GM21529 (cell line): ENCODE measurements around the gene FREM3.
"Not testable (repeated sequence)": the region's sequence is repeated elsewhere in the genome, so short reads cannot be mapped to it uniquely, and the experiment has no call there.

Experiments
- ATAC-seq: cut with Tn5 transposase; IDR thresholded peaks from one replicate; pipeline ENCODE4 v1.9.1; 2021; ENCODE audit not compliant: unreplicated experiment

The FREM3 gene

GRCh38 chr4:143700416-143701352, at the start of gene FREM3:
TSS of gene FREM3 (minus strand) at chr4:143700675. CDS start at chr4:143700675, 0 bp downstream.
- ATAC-seq = no peak

- ATAC-seq = no peak
Measured at GRCh38 chr4:143745874-143746273, 45.4 kb upstream of the FREM3 start.

GRCh38 chr4:143743591-143743990, 43.1 kb upstream of the FREM3 start:
- no peak for ATAC-seq

GRCh38 chr4:143742834-143743233, 42.4 kb upstream of the FREM3 start:
- ATAC-seq = no peak

- ATAC-seq = no peak
Measured at GRCh38 chr4:143736861-143737260, 36.4 kb upstream of the FREM3 start.

GRCh38 chr4:143736061-143736460, 35.6 kb upstream of the FREM3 start:
- not testable (repeated sequence) for ATAC-seq

GRCh38 chr4:143728166-143728565, 27.7 kb upstream of the FREM3 start:
- no peak for ATAC-seq

- no peak for ATAC-seq
Measured at GRCh38 chr4:143726714-143727113, 26.2 kb upstream of the FREM3 start.

- no peak for ATAC-seq
Measured at GRCh38 chr4:143721317-143721716, 20.8 kb upstream of the FREM3 start.

- not testable (repeated sequence) for ATAC-seq
Measured at GRCh38 chr4:143718748-143719147, 18.3 kb upstream of the FREM3 start.

- ATAC-seq = no peak
Measured at GRCh38 chr4:143713955-143714625, 13.6 kb upstream of the FREM3 start.

- no peak for ATAC-seq
Measured at GRCh38 chr4:143713553-143713952, 13.1 kb upstream of the FREM3 start.

GRCh38 chr4:143712155-143712550, 11.7 kb upstream of the FREM3 start:
- no peak for ATAC-seq

GRCh38 chr4:143711543-143712154, 11.2 kb upstream of the FREM3 start:
- no peak for ATAC-seq

GRCh38 chr4:143701365-143701764, 890 bp upstream of the FREM3 start:
- ATAC-seq = no peak

GRCh38 chr4:143700046-143700415, 444 bp downstream of the FREM3 start:
- no peak for ATAC-seq

GRCh38 chr4:143699331-143700045, 987 bp downstream of the FREM3 start:
- no peak for ATAC-seq

- no peak for ATAC-seq
Measured at GRCh38 chr4:143693856-143694255, 6.6 kb downstream of the FREM3 start.

GRCh38 chr4:143692241-143692640, 8.2 kb downstream of the FREM3 start:
- no peak for ATAC-seq

GRCh38 chr4:143679434-143679833, 21.0 kb downstream of the FREM3 start:
- no peak for ATAC-seq

GRCh38 chr4:143673629-143674028, 26.8 kb downstream of the FREM3 start:
- not testable (repeated sequence) for ATAC-seq
